HFF-Myc (cell line): Measurements from ENCODE around the gene DCAF11.
A peak's percentile ranks its signal among the peaks of the same experiment; 100 is the strongest.

Experiments
- DNase-seq: peaks from one replicate; pipeline ENCODE4 v3.0.0-alpha.2; 2011; ENCODE audit warnings: low read depth; ENCODE audit errors: extremely low read depth
- H3K4me3 ChIP-seq: replicated peaks from 2 replicates; pipeline ENCODE4 v1.5.1; 2011; ENCODE audit warnings: low read depth, mild to moderate bottlenecking, control low read depth, low read length
- TF ChIP-seq, protein P1 (sequence below): IDR thresholded peaks from 2 replicates; pipeline ENCODE4 v1.5.1; 2012; ENCODE audit warnings: mild to moderate bottlenecking, low read depth, low read length, control low read depth; ENCODE audit errors: missing control alignments

The DCAF11 gene

DNA sequence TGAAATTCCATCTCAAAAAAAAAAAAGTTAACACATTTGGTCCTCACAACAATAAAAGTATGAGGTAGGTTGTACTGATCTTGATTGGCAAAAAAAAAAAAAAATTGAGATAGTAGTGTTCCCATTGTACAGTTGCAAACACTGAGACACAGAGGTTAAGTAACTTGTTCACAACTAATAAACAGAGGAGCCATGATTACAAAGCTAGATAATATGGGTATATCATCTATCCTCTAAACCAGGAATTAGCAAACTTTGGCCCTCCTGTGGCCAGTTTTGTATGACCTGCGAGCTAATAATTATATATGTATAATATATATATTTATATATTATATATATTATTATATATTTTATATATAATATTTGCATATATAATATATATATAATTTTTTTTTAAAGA lies 19.2 kb downstream of the DCAF11 start:
- no peak for DNase-seq
- TF ChIP-seq, protein P1, sequence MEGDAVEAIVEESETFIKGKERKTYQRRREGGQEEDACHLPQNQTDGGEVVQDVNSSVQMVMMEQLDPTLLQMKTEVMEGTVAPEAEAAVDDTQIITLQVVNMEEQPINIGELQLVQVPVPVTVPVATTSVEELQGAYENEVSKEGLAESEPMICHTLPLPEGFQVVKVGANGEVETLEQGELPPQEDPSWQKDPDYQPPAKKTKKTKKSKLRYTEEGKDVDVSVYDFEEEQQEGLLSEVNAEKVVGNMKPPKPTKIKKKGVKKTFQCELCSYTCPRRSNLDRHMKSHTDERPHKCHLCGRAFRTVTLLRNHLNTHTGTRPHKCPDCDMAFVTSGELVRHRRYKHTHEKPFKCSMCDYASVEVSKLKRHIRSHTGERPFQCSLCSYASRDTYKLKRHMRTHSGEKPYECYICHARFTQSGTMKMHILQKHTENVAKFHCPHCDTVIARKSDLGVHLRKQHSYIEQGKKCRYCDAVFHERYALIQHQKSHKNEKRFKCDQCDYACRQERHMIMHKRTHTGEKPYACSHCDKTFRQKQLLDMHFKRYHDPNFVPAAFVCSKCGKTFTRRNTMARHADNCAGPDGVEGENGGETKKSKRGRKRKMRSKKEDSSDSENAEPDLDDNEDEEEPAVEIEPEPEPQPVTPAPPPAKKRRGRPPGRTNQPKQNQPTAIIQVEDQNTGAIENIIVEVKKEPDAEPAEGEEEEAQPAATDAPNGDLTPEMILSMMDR, result no peak
- no peak overlapping the region for H3K4me3 ChIP-seq

DNA sequence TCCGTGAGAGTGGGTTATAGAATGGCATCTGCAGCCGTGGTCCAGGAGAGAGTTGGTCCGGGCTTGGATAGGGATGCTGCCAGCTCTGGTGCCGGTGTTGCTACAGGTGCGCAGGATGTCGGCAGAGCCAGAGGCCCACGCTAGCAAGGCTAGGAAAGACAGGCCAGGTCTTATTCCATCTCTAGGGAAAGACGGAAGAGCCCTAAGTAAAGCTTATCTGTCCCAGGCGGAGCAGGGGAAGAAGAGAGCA lies 20.9 kb downstream of the DCAF11 start:
- no peak for DNase-seq
- TF ChIP-seq, protein P1, result no peak
- H3K4me3 ChIP-seq, result peak overlapping the region; percentile 79

DNA sequence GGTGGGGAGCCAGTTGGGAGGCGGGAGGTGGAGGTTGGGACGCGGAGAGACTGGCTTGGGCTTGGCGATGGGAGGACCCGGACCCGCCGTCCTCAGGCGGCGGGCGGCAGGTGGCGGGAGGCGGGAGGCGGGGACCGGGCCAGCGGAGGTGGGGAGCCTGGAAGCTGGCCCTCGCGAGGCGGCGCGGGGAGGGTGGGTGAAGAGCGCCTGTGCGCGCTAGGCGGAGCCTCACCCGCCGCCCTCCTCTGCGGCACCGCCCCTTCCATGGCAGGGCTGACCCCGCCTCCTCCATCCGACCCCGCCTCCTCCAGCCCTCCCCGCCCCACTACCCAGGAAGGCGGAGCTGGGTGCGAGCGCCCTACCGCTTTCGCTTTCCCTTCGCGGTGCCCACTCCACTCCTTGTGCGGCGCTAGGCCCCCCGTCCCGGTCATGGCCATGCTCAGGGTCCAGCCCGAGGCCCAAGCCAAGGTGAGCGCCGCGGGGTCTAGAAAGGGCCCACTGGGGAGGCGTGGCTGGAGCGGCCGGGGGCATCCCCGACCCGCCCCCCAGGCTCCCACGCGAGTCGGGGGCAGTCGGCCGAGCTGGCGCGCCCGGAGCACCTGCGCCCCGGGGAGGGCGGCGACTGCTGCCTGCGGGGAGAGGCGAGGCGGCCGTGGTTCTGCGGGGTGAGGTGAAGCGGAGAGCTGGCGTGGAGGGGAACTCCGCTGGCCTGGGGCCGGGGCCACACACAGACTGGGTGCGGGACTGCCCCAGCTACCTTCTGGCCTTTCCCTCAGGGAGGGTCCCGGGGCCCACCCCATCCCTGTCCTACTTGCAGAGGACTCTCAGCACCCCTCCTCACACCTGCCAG lies 21.5 kb downstream of the DCAF11 start, which contains the start of gene PSME1:
TSS of gene PSME1 (plus strand) at position 361 of the 850 bp plus-strand sequence. CDS start at position 430, 69 bp downstream.
- DNase-seq, result peak; percentile 44
- H3K4me3 ChIP-seq, result peak within 1 kb of the TSS; percentile 79
- TF ChIP-seq, protein P1, result no peak

DNA sequence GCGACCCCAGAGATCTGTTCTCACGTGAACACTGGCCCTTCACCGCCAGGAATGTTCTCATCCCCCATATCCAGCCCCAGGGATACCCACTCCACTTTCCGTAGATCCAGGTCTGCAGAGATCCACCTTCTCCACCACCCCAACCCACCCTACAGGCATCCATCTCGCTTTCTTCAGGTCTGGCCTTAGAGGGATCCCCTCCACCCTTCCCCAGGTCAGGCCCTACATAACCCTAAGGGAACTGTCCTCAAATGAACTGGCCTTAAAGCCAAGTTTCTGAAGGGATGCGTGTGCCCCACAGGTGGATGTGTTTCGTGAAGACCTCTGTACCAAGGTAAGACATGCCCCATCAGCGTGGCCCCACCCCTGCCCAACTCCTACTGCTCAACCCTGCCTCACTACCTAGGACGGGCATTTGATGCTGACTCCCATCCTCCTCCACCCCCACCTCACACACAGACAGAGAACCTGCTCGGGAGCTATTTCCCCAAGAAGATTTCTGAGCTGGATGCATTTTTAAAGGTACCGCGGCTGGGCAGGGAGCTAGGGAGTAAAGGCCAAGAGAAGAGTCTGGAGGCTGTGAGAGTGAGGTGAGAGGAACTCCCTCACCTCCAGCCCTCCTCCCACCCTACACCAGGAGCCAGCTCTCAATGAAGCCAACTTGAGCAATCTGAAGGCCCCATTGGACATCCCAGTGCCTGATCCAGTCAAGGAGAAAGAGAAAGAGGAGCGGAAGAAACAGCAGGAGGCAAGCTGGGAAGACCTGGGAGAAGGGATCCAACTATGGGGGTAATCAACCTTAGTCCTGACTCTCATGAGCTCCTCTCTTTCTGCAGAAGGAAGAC lies 22.3 kb downstream of the DCAF11 start:
- TF ChIP-seq, protein P1, result no peak
- DNase-seq, result no peak
- peak overlapping the region; percentile 79 for H3K4me3 ChIP-seq

DNA sequence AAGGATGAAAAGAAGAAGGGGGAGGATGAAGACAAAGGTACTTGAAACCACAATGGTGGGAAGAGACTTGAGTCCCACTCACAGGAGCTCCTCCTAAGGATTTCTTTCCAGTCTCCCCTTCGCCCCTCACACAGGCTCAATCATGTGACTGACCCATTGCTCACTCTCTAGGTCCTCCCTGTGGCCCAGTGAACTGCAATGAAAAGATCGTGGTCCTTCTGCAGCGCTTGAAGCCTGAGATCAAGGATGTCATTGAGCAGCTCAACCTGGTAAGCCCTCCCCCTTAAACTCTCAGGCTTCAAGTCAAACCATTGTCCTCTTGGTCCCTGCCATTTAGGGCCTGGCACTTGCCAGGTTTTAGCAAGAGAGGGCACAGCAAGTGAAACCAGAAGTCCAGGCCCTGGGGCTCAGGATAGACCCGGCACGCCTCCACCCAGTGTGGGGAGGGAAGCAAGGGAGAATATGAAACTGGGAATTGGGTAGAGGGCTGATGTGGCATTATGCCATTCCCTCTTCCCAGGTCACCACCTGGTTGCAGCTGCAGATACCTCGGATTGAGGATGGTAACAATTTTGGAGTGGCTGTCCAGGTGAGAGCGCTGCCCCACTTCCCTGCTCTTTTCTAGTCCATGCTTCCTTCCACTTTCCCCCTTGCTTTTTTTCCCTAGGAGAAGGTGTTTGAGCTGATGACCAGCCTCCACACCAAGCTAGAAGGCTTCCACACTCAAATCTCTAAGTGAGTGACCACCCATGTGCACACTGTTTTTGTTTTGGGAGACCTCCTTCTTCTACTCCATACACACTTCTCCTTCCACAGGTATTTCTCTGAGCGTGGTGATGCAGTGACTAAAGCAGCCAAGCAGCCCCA lies 23.2 kb downstream of the DCAF11 start:
- TF ChIP-seq, protein P1, result no peak
- no peak for DNase-seq
- H3K4me3 ChIP-seq, result no peak overlapping the region
